OCI-LY7 (cell line): ENCODE measurements around the gene APPL1. TPM values are rescaled to one million over a fixed set of nuclear protein-coding genes. Genes with fewer than 3 reads are reported as not detected.

Source experiments
- BruUV-seq: library from RNA; stranded (reverse); fragments of 400-500 nt; replicated peaks from 2 replicates; lab custom pipeline; 2021; lab: Mats Ljungman, UMichigan
- CTCF ChIA-PET: fragments of 300-600 bp; sonication (Branson Sonifier 250); formaldehyde crosslinking; loops from one replicate; lab custom pipeline; 2022; ENCODE audit warnings: antibody characterized with exemption; ENCODE audit not compliant: unreplicated experiment; lab: Charles Lee
- POLR2A ChIA-PET: fragments of 300-600 bp; sonication (Branson Sonifier 250); formaldehyde crosslinking; loops from one replicate; lab custom pipeline; 2022; ENCODE audit warnings: antibody characterized with exemption; lab: Charles Lee
- DNase-seq: peaks from one replicate; pipeline ENCODE4 v3.0.0-alpha.2; 2015; ENCODE audit warnings: low spot score
- H2AFZ ChIP-seq: fragments of 200-600 bp; sonication (generic), shearing (Covaris generic); 2 replicates; pipeline ENCODE4 v1.6.1; 2014; ENCODE audit warnings: mild to moderate bottlenecking, antibody characterized with exemption, low read length, moderate library complexity
- H3K27ac ChIP-seq: fragments of 200-600 bp; sonication (generic); 2 replicates; pipeline ENCODE4 v1.5.1; 2014; ENCODE audit warnings: mixed run types, low read depth, mild to moderate bottlenecking, moderate library complexity, low read length, inconsistent platforms; ENCODE audit not compliant: poor library complexity, severe bottlenecking
- H3K36me3 ChIP-seq: fragments of 200-600 bp; sonication (generic); 2 replicates; pipeline ENCODE4 v1.6.1; 2014; ENCODE audit warnings: mild to moderate bottlenecking, antibody characterized with exemption, low read length, moderate library complexity, mixed read lengths; ENCODE audit not compliant: insufficient read depth
- H3K4me1 ChIP-seq: fragments of 200-600 bp; sonication (generic); 2 replicates; pipeline ENCODE4 v1.5.1; 2014; ENCODE audit warnings: mild to moderate bottlenecking, low read length; ENCODE audit not compliant: insufficient read depth, poor library complexity, severe bottlenecking
- H3K4me2 ChIP-seq: fragments of 200-600 bp; sonication (generic); 2 replicates; pipeline ENCODE4 v1.6.1; 2014; ENCODE audit warnings: mild to moderate bottlenecking, low read length
- H3K4me3 ChIP-seq: fragments of 200-600 bp; sonication (generic); 2 replicates; pipeline ENCODE4 v1.5.1; 2014; ENCODE audit warnings: mild to moderate bottlenecking, low read depth, low read length; ENCODE audit not compliant: poor library complexity, severe bottlenecking
- H3K79me2 ChIP-seq: fragments of 200-600 bp; sonication (generic); 2 replicates; pipeline ENCODE4 v1.6.1; 2016; ENCODE audit warnings: low read depth, mild to moderate bottlenecking, low read length, moderate library complexity, mixed read lengths; ENCODE audit not compliant: insufficient read depth
- H3K9me2 ChIP-seq: fragments of 200-600 bp; sonication (generic); 2 replicates; pipeline ENCODE4 v1.6.1; 2016; ENCODE audit warnings: mild to moderate bottlenecking, low read length, mixed read lengths; ENCODE audit not compliant: insufficient read depth
- H3K9me3 ChIP-seq: fragments of 200-600 bp; sonication (generic); 2 replicates; pipeline ENCODE4 v1.6.1; 2014; ENCODE audit warnings: mild to moderate bottlenecking, mixed run types, low read length, mixed read lengths
- H4K20me1 ChIP-seq: fragments of 200-600 bp; sonication (generic); 2 replicates; pipeline ENCODE4 v1.6.1; 2014; ENCODE audit warnings: mild to moderate bottlenecking, antibody characterized with exemption, low read length, moderate library complexity, mixed read lengths; ENCODE audit not compliant: insufficient read depth
- CTCF ChIP-seq: fragments of 200-600 bp; sonication (generic); conservative IDR thresholded peaks from 2 replicates; pipeline ENCODE4 v1.5.1; 2014; ENCODE audit warnings: mild to moderate bottlenecking, antibody characterized with exemption, low read length, moderate library complexity, mixed read lengths
- EZH2phosphoT487 ChIP-seq: fragments of 200-600 bp; sonication (generic); IDR thresholded peaks from 2 replicates; pipeline ENCODE4 v1.6.1; 2018; ENCODE audit warnings: low read depth, borderline replicate concordance, mild to moderate bottlenecking, mixed run types, antibody characterized with exemption, low read length, moderate library complexity, mixed read lengths
- intact Hi-C: fragments of 100-400 bp; cut with micrococcal nuclease; formaldehyde crosslinking; loops from one replicate; pipeline ENCODE4 v1.10.0; 2022; ENCODE audit not compliant: unreplicated experiment
- total RNA-seq, 2 experiments: library from RNA; depleted of rRNA in 1 of 2; stranded (reverse); fragments of >200 nt in 1 of 2; shearing (Covaris generic) in 1 of 2; gene quantifications; 2 replicates each; pipeline ENCODE4 v1.2.3, GENCODE V29; 2014 to 2022

Gene APPL1
- total RNA-seq, 2 experiments from 2014 or later, result 45.9 to 54.5 TPM

- intact Hi-C loops, result no loop called here
- Histone ChIP-seq H3K4me2 (no peak overlapping the region), H3K36me3 (peaks cover 44% of the 10 kb centered on the region), H3K79me2 (no peaks in the 10 kb centered on the region), H3K4me3 (no peak overlapping the region), H3K27ac (no peak overlapping the region), H3K9me3 (no peaks in the 10 kb centered on the region), H2AFZ (no peak overlapping the region), H3K9me2 (no peaks in the 10 kb centered on the region), H4K20me1 (no peaks in the 10 kb centered on the region), H3K4me1 (no peaks in the 10 kb centered on the region)
- no peak for DNase-seq
- POLR2A ChIA-PET, result interaction anchor here (0.7 kb wide), 2 partner anchors 193 to 1587 kb away, joined by 3 read pairs; no protein-coding TSS in a partner anchor
- CTCF ChIA-PET, result interaction anchor here (0.6 kb wide), 1 partner anchor 105 kb away, joined by 3 read pairs; no protein-coding TSS in a partner anchor
- TF ChIP-seq EZH2phosphoT487 (no peak), CTCF (no peak)
- no TSS peak for BruUV-seq
Measured at GRCh38 chr3:57274845-57275244, 47.3 kb downstream of the APPL1 start.

- no peak overlapping the region for H2AFZ ChIP-seq
- no peaks in the 10 kb centered on the region for H3K9me3 ChIP-seq
- H3K27ac ChIP-seq, result no peak overlapping the region
- no peak overlapping the region for H3K4me2 ChIP-seq
- peaks cover 38% of the 10 kb centered on the region for H3K36me3 ChIP-seq
- POLR2A ChIA-PET, result interaction anchor here (0.7 kb wide), 2 partner anchors 193 to 1587 kb away, joined by 3 read pairs; no protein-coding TSS in a partner anchor
- no peak overlapping the region for H3K4me3 ChIP-seq
- H3K79me2 ChIP-seq, result no peaks in the 10 kb centered on the region
- intact Hi-C loops, result no loop called here
- CTCF ChIA-PET, result interaction anchor here (0.6 kb wide), 1 partner anchor 105 kb away, joined by 3 read pairs; no protein-coding TSS in a partner anchor
- no peaks in the 10 kb centered on the region for H3K9me2 ChIP-seq
- BruUV-seq, result no TSS peak
- DNase-seq, result no peak
- no peaks in the 10 kb centered on the region for H3K4me1 ChIP-seq
- no peak for TF ChIP-seq EZH2phosphoT487
- TF ChIP-seq CTCF, result no peak
- no peaks in the 10 kb centered on the region for H4K20me1 ChIP-seq
Measured at GRCh38 chr3:57275393-57275792, 47.9 kb downstream of the APPL1 start.

- no peak overlapping the region for H3K4me3 ChIP-seq
- no peak overlapping the region for H3K27ac ChIP-seq
- ChIA-PET POLR2A (interaction anchor here (1.0 kb wide), 1 partner anchor 228 kb away, joined by 3 read pairs; no protein-coding TSS in a partner anchor), CTCF (no interaction called here)
- BruUV-seq, result no TSS peak
- TF ChIP-seq EZH2phosphoT487 (no peak), CTCF (no peak)
- H4K20me1 ChIP-seq, result no peaks in the 10 kb centered on the region
- H3K4me1 ChIP-seq, result no peaks in the 10 kb centered on the region
- no peak for DNase-seq
- H3K36me3 ChIP-seq, result peaks cover 14% of the 10 kb centered on the region
- no peaks in the 10 kb centered on the region for H3K9me2 ChIP-seq
- intact Hi-C loops, result no loop called here
- H2AFZ ChIP-seq, result no peak overlapping the region
- H3K9me3 ChIP-seq, result no peaks in the 10 kb centered on the region
- H3K79me2 ChIP-seq, result no peaks in the 10 kb centered on the region
- H3K4me2 ChIP-seq, result no peak overlapping the region
Measured at GRCh38 chr3:57278237-57278636, 50.7 kb downstream of the APPL1 start.
